RPMI7951 (cell line): ENCODE results near the gene TLR1. TPM values are rescaled to one million over a fixed set of nuclear protein-coding genes. Genes with fewer than 3 reads are reported as not detected.

ENCODE experiments used
- total RNA-seq: library from RNA; depleted of rRNA; stranded (reverse); fragments of >200 nt; shearing (Covaris generic); gene quantifications from 2 replicates; pipeline ENCODE4 v1.2.3, GENCODE V29; 2014; rRNA removed

Gene TLR1
- total RNA-seq, 1 experiment from 2014 or later = 14.4 TPM

Other genes with a start within 250 kb of the TLR1 start
- 7.9 and 8.1 TPM in 2 replicates for gene KLF3, start 140.6 kb downstream of the TLR1 start, total RNA-seq
- 0.10 TPM in 1 of 2 replicates, not detected in the other for gene TLR10, start 21.8 kb downstream of the TLR1 start, total RNA-seq
- gene TLR6, start 52.0 kb upstream of the TLR1 start, total RNA-seq = 2.8 and 4.0 TPM in 2 replicates
- gene FAM114A1, start 63.0 kb upstream of the TLR1 start, total RNA-seq = 150 and 162 TPM in 2 replicates
- gene TMEM156, start 227.6 kb upstream of the TLR1 start, total RNA-seq = 0.12 and 0.49 TPM in 2 replicates